K562 (cell line): ENCODE results near the gene ZCCHC8. TPM values are rescaled to one million over a fixed set of nuclear protein-coding genes. Genes with fewer than 3 reads are reported as not detected.

ENCODE experiments used
- CBFA2T3 ChIP-seq: fragments of 450-650 bp; IDR thresholded peaks from 2 replicates; pipeline ENCODE4 v1.6.1; 2017
- CHCHD3 ChIP-seq: fragments of 250-450 bp; sonication (Bioruptor Pico); IDR thresholded peaks from 2 replicates; pipeline ENCODE4 v2.1.2; 2022; ENCODE audit warnings: mild to moderate bottlenecking
- DPF2 ChIP-seq: fragments of 450-650 bp; IDR thresholded peaks from 2 replicates; pipeline ENCODE4 v1.6.1; 2016
- EP400 ChIP-seq: fragments of 450-650 bp; IDR thresholded peaks from 2 replicates; pipeline ENCODE4 v1.6.1; 2017; ENCODE audit warnings: antibody characterized with exemption, mild to moderate bottlenecking, moderate library complexity
- GTF2E2 ChIP-seq: fragments of 200-800 bp; sonication (Bioruptor generic); IDR thresholded peaks from 2 replicates; pipeline ENCODE4 v1.6.1; 2016; ENCODE audit warnings: missing genetic modification characterization, missing compliant biosample characterization
- HDAC2 ChIP-seq: fragments of 450-650 bp; IDR thresholded peaks from 2 replicates; pipeline ENCODE4 v1.6.1; 2016; ENCODE audit warnings: mild to moderate bottlenecking
- KAT7 ChIP-seq: sonication (generic); formaldehyde crosslinking; IDR thresholded peaks from 2 replicates; pipeline ENCODE4 v1.8.0; 2022; ENCODE audit warnings: missing genetic modification reagents, mild to moderate bottlenecking, borderline replicate concordance
- MTA1 ChIP-seq: fragments of 450-650 bp; IDR thresholded peaks from 2 replicates; pipeline ENCODE4 v1.6.1; 2017; ENCODE audit warnings: borderline replicate concordance
- MXI1 ChIP-seq: IDR thresholded peaks from 2 replicates; pipeline ENCODE4 v1.6.1; 2011; ENCODE audit warnings: low read depth, mild to moderate bottlenecking, improper control_type of control experiment, low read length
- NCOR1 ChIP-seq: fragments of 450-650 bp; IDR thresholded peaks from 2 replicates; pipeline ENCODE4 v1.6.1; 2016; ENCODE audit warnings: mild to moderate bottlenecking, moderate library complexity
- NEUROD1 ChIP-seq: fragments of 150-350 bp; IDR thresholded peaks from 2 replicates; pipeline ENCODE4 v1.6.1; 2014; ENCODE audit warnings: borderline replicate concordance, low read length, low read depth; ENCODE audit not compliant: partially characterized antibody
- POLR2AphosphoS5 ChIP-seq: IDR thresholded peaks from 2 replicates; pipeline ENCODE4 v1.6.1; 2011; ENCODE audit warnings: mild to moderate bottlenecking, low read depth, low read length, moderate library complexity; ENCODE audit not compliant: control insufficient read depth, insufficient read depth
- RAD51 ChIP-seq: fragments of 450-650 bp; IDR thresholded peaks from 2 replicates; pipeline ENCODE4 v1.7.1; 2016; ENCODE audit warnings: low read depth, mild to moderate bottlenecking, borderline replicate concordance
- RFX5 ChIP-seq: IDR thresholded peaks from 2 replicates; pipeline ENCODE4 v1.6.1; 2011; ENCODE audit warnings: low read depth, mild to moderate bottlenecking, improper control_type of control experiment, low read length
- ZEB2 ChIP-seq: fragments of 450-650 bp; IDR thresholded peaks from 2 replicates; pipeline ENCODE4 v1.6.1; 2016
- ZNF143 ChIP-seq: sonication (generic); formaldehyde crosslinking; IDR thresholded peaks from 2 replicates; pipeline ENCODE4 v1.9.0; 2022; ENCODE audit warnings: mild to moderate bottlenecking, missing genetic modification reagents
- ZNF232 ChIP-seq: sonication (generic); formaldehyde crosslinking; IDR thresholded peaks from 2 replicates; pipeline ENCODE4 v1.8.0; 2022; ENCODE audit warnings: mild to moderate bottlenecking, missing genetic modification reagents
- polyA plus RNA-seq, 8 experiments: library from polyadenylated mRNA; depleted of rRNA in 4 of 8; stranded (reverse) in 5 of 8; unstranded in 3 of 8; fragments of >200 nt; fragmentation: Nextera tagmentation in 2 of 8; fragmentation: Illumina TruSeq in 1 of 8; extraction: Ambion mirVana in 2 of 8; extraction: Trizol in 1 of 8; gene quantifications; 2 replicates each; pipeline versions ENCODE4 v1.2.1 to v1.2.3, GENCODE V29; 2011 to 2014; ENCODE audit warnings: inconsistent platforms in 1 of 8, missing spikeins in 1 of 8
- total RNA-seq, 7 experiments: library from RNA; depleted of rRNA in 6 of 7; stranded (reverse); fragments of >200 nt in 6 of 7; fragmentation: Illumina TruSeq in 2 of 7; extraction: Trizol in 2 of 7; gene quantifications; 2 replicates each; pipeline versions ENCODE4 v1.2.1 to v1.2.3, GENCODE V29; 2011 to 2021; ENCODE audit warnings: low replicate concordance in 1 of 7
- TF ChIP-seq, protein P1 (sequence below): sonication (generic); formaldehyde crosslinking; IDR thresholded peaks from 2 replicates; pipeline ENCODE4 v1.8.1; 2023; ENCODE audit warnings: mild to moderate bottlenecking, missing genetic modification reagents, moderate library complexity
- TF ChIP-seq, protein P2 (sequence below): fragments of 450-650 bp; formaldehyde crosslinking; IDR thresholded peaks from 2 replicates; pipeline ENCODE4 v1.4.0; 2020; ENCODE audit warnings: mild to moderate bottlenecking, moderate library complexity
- TF ChIP-seq, protein P3 (sequence below): fragments of 450-650 bp; IDR thresholded peaks from 2 replicates; pipeline ENCODE4 v1.7.1; 2018; ENCODE audit warnings: mild to moderate bottlenecking, low read depth; ENCODE audit not compliant: partially characterized antibody
- TF ChIP-seq, protein P4 (sequence below): fragments of 450-650 bp; IDR thresholded peaks from 2 replicates; pipeline ENCODE4 v1.6.1; 2018; ENCODE audit not compliant: partially characterized antibody

Gene ZCCHC8
- total and polyA plus RNA-seq, 9 of the 15 experiments (the other 6 are each of a cell fraction or from before 2014, with no cell fraction given) = 14.8 to 50.9 (median 34.1) TPM

DNA sequence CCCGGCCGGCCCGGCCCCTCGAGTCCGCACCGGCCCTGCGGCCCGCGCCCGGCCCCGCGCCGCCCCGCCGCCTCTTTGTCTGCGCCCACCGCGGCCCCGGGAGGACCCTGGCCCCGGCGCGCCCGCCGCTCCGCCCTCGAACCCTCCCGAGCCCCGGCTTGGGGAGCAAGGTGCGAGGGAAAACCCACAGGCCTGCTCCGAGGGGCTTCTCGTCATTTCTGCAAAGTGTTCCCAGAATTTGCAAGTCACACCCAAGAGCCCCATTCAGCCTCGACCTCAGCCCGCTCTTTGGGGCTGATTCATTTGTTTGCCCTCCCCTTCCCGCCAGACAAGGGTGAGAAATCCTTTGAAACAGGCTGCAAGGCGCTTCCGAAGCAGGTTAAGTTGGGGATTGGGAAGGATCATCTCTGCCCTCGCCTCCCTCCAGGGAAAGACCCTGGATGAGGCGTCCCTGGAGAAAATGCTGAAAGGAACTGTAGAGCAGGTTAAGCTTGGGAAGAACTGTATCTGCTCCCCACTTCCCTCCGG lies 77.9 kb downstream of the ZCCHC8 start (continued):
- TF ChIP-seq KAT7 (CRISPR knock-in tag) (no peak), RFX5 (no peak), MXI1 (no peak), DPF2 (0 out of 2 replicates have a peak, but pooled peaks have one; percentile 36), EP400 (peak; percentile 35; the same call in 1 of the 2 replicates), ZNF232 (CRISPR knock-in tag) (no peak), ZNF143 (CRISPR knock-in tag) (no peak), MTA1 (no peak), CBFA2T3 (no peak), RAD51 (no peak), GTF2E2 (peak; percentile 46; the same call in 1 of the 2 replicates), NCOR1 (no peak), HDAC2 (0 out of 2 replicates have a peak, but pooled peaks have one; percentile 31), POLR2AphosphoS5 (0 out of 2 replicates have a peak, but pooled peaks have one; percentile 7), ZEB2 (no peak), NEUROD1 (peak; percentile 17), CHCHD3 (CRISPR knock-in tag) (no peak)
- TF ChIP-seq, protein P1, sequence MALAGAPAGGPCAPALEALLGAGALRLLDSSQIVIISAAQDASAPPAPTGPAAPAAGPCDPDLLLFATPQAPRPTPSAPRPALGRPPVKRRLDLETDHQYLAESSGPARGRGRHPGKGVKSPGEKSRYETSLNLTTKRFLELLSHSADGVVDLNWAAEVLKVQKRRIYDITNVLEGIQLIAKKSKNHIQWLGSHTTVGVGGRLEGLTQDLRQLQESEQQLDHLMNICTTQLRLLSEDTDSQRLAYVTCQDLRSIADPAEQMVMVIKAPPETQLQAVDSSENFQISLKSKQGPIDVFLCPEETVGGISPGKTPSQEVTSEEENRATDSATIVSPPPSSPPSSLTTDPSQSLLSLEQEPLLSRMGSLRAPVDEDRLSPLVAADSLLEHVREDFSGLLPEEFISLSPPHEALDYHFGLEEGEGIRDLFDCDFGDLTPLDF (CRISPR knock-in tag) = no peak
- TF ChIP-seq, protein P2, sequence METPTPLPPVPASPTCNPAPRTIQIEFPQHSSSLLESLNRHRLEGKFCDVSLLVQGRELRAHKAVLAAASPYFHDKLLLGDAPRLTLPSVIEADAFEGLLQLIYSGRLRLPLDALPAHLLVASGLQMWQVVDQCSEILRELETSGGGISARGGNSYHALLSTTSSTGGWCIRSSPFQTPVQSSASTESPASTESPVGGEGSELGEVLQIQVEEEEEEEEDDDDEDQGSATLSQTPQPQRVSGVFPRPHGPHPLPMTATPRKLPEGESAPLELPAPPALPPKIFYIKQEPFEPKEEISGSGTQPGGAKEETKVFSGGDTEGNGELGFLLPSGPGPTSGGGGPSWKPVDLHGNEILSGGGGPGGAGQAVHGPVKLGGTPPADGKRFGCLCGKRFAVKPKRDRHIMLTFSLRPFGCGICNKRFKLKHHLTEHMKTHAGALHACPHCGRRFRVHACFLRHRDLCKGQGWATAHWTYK (CRISPR knock-in tag) = 0 out of 2 replicates have a peak, but pooled peaks have one; percentile 27
- TF ChIP-seq, protein P3, sequence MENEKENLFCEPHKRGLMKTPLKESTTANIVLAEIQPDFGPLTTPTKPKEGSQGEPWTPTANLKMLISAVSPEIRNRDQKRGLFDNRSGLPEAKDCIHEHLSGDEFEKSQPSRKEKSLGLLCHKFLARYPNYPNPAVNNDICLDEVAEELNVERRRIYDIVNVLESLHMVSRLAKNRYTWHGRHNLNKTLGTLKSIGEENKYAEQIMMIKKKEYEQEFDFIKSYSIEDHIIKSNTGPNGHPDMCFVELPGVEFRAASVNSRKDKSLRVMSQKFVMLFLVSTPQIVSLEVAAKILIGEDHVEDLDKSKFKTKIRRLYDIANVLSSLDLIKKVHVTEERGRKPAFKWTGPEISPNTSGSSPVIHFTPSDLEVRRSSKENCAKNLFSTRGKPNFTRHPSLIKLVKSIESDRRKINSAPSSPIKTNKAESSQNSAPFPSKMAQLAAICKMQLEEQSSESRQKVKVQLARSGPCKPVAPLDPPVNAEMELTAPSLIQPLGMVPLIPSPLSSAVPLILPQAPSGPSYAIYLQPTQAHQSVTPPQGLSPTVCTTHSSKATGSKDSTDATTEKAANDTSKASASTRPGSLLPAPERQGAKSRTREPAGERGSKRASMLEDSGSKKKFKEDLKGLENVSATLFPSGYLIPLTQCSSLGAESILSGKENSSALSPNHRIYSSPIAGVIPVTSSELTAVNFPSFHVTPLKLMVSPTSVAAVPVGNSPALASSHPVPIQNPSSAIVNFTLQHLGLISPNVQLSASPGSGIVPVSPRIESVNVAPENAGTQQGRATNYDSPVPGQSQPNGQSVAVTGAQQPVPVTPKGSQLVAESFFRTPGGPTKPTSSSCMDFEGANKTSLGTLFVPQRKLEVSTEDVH = peak; percentile 31
- TF ChIP-seq, protein P4, sequence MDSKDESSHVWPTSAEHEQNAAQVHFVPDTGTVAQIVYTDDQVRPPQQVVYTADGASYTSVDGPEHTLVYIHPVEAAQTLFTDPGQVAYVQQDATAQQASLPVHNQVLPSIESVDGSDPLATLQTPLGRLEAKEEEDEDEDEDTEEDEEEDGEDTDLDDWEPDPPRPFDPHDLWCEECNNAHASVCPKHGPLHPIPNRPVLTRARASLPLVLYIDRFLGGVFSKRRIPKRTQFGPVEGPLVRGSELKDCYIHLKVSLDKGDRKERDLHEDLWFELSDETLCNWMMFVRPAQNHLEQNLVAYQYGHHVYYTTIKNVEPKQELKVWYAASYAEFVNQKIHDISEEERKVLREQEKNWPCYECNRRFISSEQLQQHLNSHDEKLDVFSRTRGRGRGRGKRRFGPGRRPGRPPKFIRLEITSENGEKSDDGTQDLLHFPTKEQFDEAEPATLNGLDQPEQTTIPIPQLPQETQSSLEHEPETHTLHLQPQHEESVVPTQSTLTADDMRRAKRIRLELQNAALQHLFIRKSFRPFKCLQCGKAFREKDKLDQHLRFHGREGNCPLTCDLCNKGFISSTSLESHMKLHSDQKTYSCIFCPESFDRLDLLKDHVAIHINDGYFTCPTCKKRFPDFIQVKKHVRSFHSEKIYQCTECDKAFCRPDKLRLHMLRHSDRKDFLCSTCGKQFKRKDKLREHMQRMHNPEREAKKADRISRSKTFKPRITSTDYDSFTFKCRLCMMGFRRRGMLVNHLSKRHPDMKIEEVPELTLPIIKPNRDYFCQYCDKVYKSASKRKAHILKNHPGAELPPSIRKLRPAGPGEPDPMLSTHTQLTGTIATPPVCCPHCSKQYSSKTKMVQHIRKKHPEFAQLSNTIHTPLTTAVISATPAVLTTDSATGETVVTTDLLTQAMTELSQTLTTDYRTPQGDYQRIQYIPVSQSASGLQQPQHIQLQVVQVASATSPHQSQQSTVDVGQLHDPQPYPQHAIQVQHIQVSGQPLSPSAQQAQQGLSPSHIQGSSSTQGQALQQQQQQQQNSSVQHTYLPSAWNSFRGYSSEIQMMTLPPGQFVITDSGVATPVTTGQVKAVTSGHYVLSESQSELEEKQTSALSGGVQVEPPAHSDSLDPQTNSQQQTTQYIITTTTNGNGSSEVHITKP = peak; percentile 19
